ENCODE measurements around the gene TCF4. TPM values are rescaled to one million over a fixed set of nuclear protein-coding genes. Genes with fewer than 3 reads are reported as not detected.

TCF4 gene
- total and polyA plus RNA-seq, 2 donors (not counting 1 experiment from before 2014, with no cell fraction given), result 68.5 to 353 TPM

DNA sequence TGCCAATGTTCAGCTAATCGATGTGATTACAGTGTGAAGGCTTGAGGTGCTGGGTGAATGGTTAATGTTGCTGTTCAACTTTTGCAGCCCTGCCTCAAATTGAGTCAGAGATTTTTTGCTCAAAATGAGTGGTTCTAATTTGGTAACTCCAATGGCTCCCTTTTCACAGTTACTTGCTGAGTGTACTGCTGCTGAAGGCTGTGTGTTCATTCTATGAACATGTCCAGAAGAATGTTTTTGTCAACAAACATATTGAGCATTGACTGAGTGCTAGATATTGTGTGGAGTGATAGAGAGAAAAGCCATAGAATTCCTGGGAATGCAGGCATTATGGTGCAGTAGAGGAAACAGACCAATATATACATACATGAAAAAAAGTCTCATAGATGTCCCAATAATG, 39.0 kb upstream of the TCF4 start:
- no peaks in the 10 kb centered on the region for H3K9me3 ChIP-seq (ENCODE audit: control extremely low read depth in 1 of 3, control insufficient read depth in 2 of 3, insufficient read depth in 1 of 3, low read length in 2 of 3)
- intact Hi-C loops (cut with micrococcal nuclease), result no loop called here
- no peaks in the 10 kb centered on the region for H3K27me3 ChIP-seq (replicated peaks in 1 of 4; ENCODE audit: control extremely low read depth in 1 of 4, control insufficient read depth in 3 of 4, insufficient read depth in 4 of 4, low read length in 3 of 4)
- H3K79me2 ChIP-seq (ENCODE audit: control insufficient read depth, insufficient read depth, low read length), result no peaks in the 10 kb centered on the region
- no peaks in the 10 kb centered on the region for H3K4me1 Mint-ChIP-seq
- H3K4me2 ChIP-seq (replicated peaks; ENCODE audit: low read depth, low read length, poor library complexity, severe bottlenecking), result no peak overlapping the region
- no peak overlapping the region for H3K4me3 ChIP-seq (ENCODE audit: control extremely low read depth in 1 of 5, extremely low read depth in 1 of 5, insufficient read depth in 1 of 5, low read depth in 2 of 5, low read length in 4 of 5)
- ChIA-PET CTCF (no interaction called here), POLR2A (no interaction called here)
- no peaks in the 10 kb centered on the region for H4K20me1 ChIP-seq (ENCODE audit: control insufficient read depth, insufficient read depth, low read length, poor library complexity, severe bottlenecking)
- no peak overlapping the region for H2AFZ ChIP-seq (ENCODE audit: insufficient read depth, low read depth, low read length, poor library complexity, severe bottlenecking)
- no peak overlapping the region for H3K9ac ChIP-seq (ENCODE audit: low read length)
- H3K36me3 ChIP-seq (replicated peaks in 1 of 2; ENCODE audit: control extremely low read depth in 1 of 2, control insufficient read depth in 1 of 2, extremely low read depth in 1 of 2, insufficient read depth in 2 of 2, low read length in 1 of 2), result no peaks in the 10 kb centered on the region
- TF ChIP-seq, protein P1, sequence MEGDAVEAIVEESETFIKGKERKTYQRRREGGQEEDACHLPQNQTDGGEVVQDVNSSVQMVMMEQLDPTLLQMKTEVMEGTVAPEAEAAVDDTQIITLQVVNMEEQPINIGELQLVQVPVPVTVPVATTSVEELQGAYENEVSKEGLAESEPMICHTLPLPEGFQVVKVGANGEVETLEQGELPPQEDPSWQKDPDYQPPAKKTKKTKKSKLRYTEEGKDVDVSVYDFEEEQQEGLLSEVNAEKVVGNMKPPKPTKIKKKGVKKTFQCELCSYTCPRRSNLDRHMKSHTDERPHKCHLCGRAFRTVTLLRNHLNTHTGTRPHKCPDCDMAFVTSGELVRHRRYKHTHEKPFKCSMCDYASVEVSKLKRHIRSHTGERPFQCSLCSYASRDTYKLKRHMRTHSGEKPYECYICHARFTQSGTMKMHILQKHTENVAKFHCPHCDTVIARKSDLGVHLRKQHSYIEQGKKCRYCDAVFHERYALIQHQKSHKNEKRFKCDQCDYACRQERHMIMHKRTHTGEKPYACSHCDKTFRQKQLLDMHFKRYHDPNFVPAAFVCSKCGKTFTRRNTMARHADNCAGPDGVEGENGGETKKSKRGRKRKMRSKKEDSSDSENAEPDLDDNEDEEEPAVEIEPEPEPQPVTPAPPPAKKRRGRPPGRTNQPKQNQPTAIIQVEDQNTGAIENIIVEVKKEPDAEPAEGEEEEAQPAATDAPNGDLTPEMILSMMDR (IDR thresholded peaks at IDR 0.05), result no peak
- TF ChIP-seq EZH2 (IDR thresholded peaks at IDR 0.05; ENCODE audit: borderline replicate concordance, insufficient read depth, low read depth, low read length, poor library complexity, severe bottlenecking), result no peak
- no peak for ATAC-seq (ENCODE audit: low read depth)
- no peaks in the 10 kb centered on the region for H3K4me1 ChIP-seq (ENCODE audit: control insufficient read depth in 2 of 2, insufficient read depth in 2 of 2, low read length in 2 of 2)
- H3K27me3 Mint-ChIP-seq, result no peaks in the 10 kb centered on the region
- H3K27ac Mint-ChIP-seq, result no peak overlapping the region
- H3K27ac ChIP-seq (ENCODE audit: low read length in 2 of 2), result no peak overlapping the region
- H3K4me3 Mint-ChIP-seq, result no peak overlapping the region
- DNase-seq, result no peak
- no CpG with 5 or more reads among the region's 1 CpG for WGBS (ENCODE audit: insufficient coverage)
- no peaks in the 10 kb centered on the region for H3K9me3 Mint-ChIP-seq (ENCODE audit: insufficient read depth)

DNA sequence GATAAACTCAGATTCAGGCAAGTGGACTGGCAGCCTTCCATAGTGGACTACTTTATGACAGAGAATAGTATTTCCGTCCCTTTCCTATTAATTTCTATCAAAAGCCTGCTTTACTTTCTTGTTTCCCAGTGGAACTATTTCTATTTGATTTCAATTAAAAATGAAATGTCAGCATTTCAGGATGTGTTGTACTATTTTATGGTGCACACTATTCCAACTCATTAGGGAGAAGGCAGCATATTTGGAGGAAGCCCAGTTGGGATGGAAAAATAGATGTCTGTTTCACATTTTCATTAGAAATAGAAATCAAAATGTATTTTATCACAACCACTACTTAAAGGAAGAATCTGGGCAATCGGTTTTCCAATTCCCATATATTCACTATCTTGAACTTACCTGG, 37.9 kb upstream of the TCF4 start:
- ChIA-PET CTCF (no interaction called here), POLR2A (no interaction called here)
- H3K9me3 ChIP-seq (ENCODE audit: control extremely low read depth in 1 of 3, control insufficient read depth in 2 of 3, insufficient read depth in 1 of 3, low read length in 2 of 3), result no peaks in the 10 kb centered on the region
- H3K4me1 ChIP-seq (ENCODE audit: control insufficient read depth in 2 of 2, insufficient read depth in 2 of 2, low read length in 2 of 2), result no peaks in the 10 kb centered on the region
- no peaks in the 10 kb centered on the region for H3K4me1 Mint-ChIP-seq
- no peak for ATAC-seq (ENCODE audit: low read depth)
- intact Hi-C loops (cut with micrococcal nuclease), result no loop called here
- H4K20me1 ChIP-seq (ENCODE audit: control insufficient read depth, insufficient read depth, low read length, poor library complexity, severe bottlenecking), result no peaks in the 10 kb centered on the region
- H3K4me3 Mint-ChIP-seq, result no peak overlapping the region
- no peak overlapping the region for H2AFZ ChIP-seq (ENCODE audit: insufficient read depth, low read depth, low read length, poor library complexity, severe bottlenecking)
- H3K9ac ChIP-seq (ENCODE audit: low read length), result no peak overlapping the region
- H3K27me3 Mint-ChIP-seq, result no peaks in the 10 kb centered on the region
- no peak overlapping the region for H3K27ac Mint-ChIP-seq
- no peaks in the 10 kb centered on the region for H3K79me2 ChIP-seq (ENCODE audit: control insufficient read depth, insufficient read depth, low read length)
- WGBS (ENCODE audit: insufficient coverage), result no CpG with 5 or more reads among the region's 2 CpGs
- H3K27ac ChIP-seq (ENCODE audit: low read length in 2 of 2), result no peak overlapping the region
- no peak overlapping the region for H3K4me2 ChIP-seq (replicated peaks; ENCODE audit: low read depth, low read length, poor library complexity, severe bottlenecking)
- no peaks in the 10 kb centered on the region for H3K27me3 ChIP-seq (replicated peaks in 1 of 4; ENCODE audit: control extremely low read depth in 1 of 4, control insufficient read depth in 3 of 4, insufficient read depth in 4 of 4, low read length in 3 of 4)
- no peak overlapping the region for H3K4me3 ChIP-seq (ENCODE audit: control extremely low read depth in 1 of 5, extremely low read depth in 1 of 5, insufficient read depth in 1 of 5, low read depth in 2 of 5, low read length in 4 of 5)
- no peak for DNase-seq
- H3K36me3 ChIP-seq (replicated peaks in 1 of 2; ENCODE audit: control extremely low read depth in 1 of 2, control insufficient read depth in 1 of 2, extremely low read depth in 1 of 2, insufficient read depth in 2 of 2, low read length in 1 of 2), result no peaks in the 10 kb centered on the region
- no peaks in the 10 kb centered on the region for H3K9me3 Mint-ChIP-seq (ENCODE audit: insufficient read depth)
- no peak for TF ChIP-seq EZH2 (IDR thresholded peaks at IDR 0.05; ENCODE audit: borderline replicate concordance, insufficient read depth, low read depth, low read length, poor library complexity, severe bottlenecking)
- TF ChIP-seq, protein P1 (IDR thresholded peaks at IDR 0.05), result no peak

Measured in B cell (primary cell).